Transverse colon (tissue), 4 donors: Measurements from ENCODE around the gene SIM2.

Source experiments
- CTCF ChIP-seq, 5 experiments: fragments of 200-600 bp in 3 of 5; fragments of 450-650 bp in 2 of 5; sonication (generic) in 3 of 5; IDR thresholded peaks; 1 replicate in 2 of 5; 2 replicates in 3 of 5; pipeline ENCODE4 v1.5.1; 2016 to 2017; ENCODE audit warnings: antibody characterized with exemption in 5 of 5, inconsistent platforms in 3 of 5, mild to moderate bottlenecking in 2 of 5, moderate library complexity in 1 of 5
- EP300 ChIP-seq: sonication (generic); formaldehyde crosslinking; IDR thresholded peaks from one replicate; pipeline ENCODE4 v1.6.1; 2017; ENCODE audit warnings: antibody characterized with exemption, low read depth
- POLR2A ChIP-seq: fragments of 450-650 bp; IDR thresholded peaks from one replicate; pipeline ENCODE4 v1.6.1; 2016; ENCODE audit warnings: antibody characterized with exemption, mild to moderate bottlenecking, moderate library complexity
- POLR2AphosphoS5 ChIP-seq, 3 donors: sonication (generic); formaldehyde crosslinking; IDR thresholded peaks; one replicate each; pipeline ENCODE4 v1.6.1; 2016; ENCODE audit warnings: antibody characterized with exemption in 3 of 3

GRCh38 chr21:36700971-36701755, 2.2 kb downstream of the SIM2 start:
- TF ChIP-seq CTCF (IDR thresholded peaks at IDR 0.05) (no peak), EP300 (no peak), POLR2A (no peak), POLR2AphosphoS5 (IDR thresholded peaks at IDR 0.05) (no peak)
